Fibroblast of the conjunctiva (primary cell): ENCODE results near the gene FCMR.

Experiments used
- DNase-seq: peaks from one replicate; pipeline ENCODE4 v3.0.0-alpha.2; 2010; ENCODE audit warnings: low read depth

Gene FCMR

GRCh38 chr1:206951318-206952100 lies 29.8 kb upstream of the FCMR start:
- DNase-seq = no peak

GRCh38 chr1:206949641-206950040 lies 27.9 kb upstream of the FCMR start:
- DNase-seq = no peak

- no peak for DNase-seq
Measured at GRCh38 chr1:206949208-206949607, 27.5 kb upstream of the FCMR start.

GRCh38 chr1:206947255-206947654 lies 25.5 kb upstream of the FCMR start:
- DNase-seq = no peak

GRCh38 chr1:206946261-206946660 lies 24.5 kb upstream of the FCMR start, which contains the start of gene PIGR:
TSS of gene PIGR (minus strand) at chr1:206946466. CDS start at chr1:206940531, 5,935 bp downstream.
- DNase-seq = no peak

GRCh38 chr1:206945779-206946178 lies 24.0 kb upstream of the FCMR start:
- no peak for DNase-seq

- DNase-seq = no peak
Measured at GRCh38 chr1:206944703-206945102, 23.0 kb upstream of the FCMR start.

- no peak for DNase-seq
Measured at GRCh38 chr1:206941766-206942418, 20.2 kb upstream of the FCMR start.

GRCh38 chr1:206940588-206940936 lies 18.8 kb upstream of the FCMR start:
- DNase-seq = no peak

GRCh38 chr1:206939841-206940587 lies 18.3 kb upstream of the FCMR start:
- DNase-seq = no peak

GRCh38 chr1:206939131-206939530 lies 17.4 kb upstream of the FCMR start:
- no peak for DNase-seq

- DNase-seq = no peak
Measured at GRCh38 chr1:206937425-206937824, 15.7 kb upstream of the FCMR start.

- no peak for DNase-seq
Measured at GRCh38 chr1:206935491-206936067, 13.8 kb upstream of the FCMR start.

- DNase-seq = no peak
Measured at GRCh38 chr1:206933333-206933945, 11.7 kb upstream of the FCMR start.

- DNase-seq = no peak
Measured at GRCh38 chr1:206932177-206932576, 10.4 kb upstream of the FCMR start.

- DNase-seq = no peak
Measured at GRCh38 chr1:206931709-206932108, 10.0 kb upstream of the FCMR start.

GRCh38 chr1:206930210-206930798 lies 8.6 kb upstream of the FCMR start:
- no peak for DNase-seq

- DNase-seq = no peak
Measured at GRCh38 chr1:206929524-206929923, 7.8 kb upstream of the FCMR start.

GRCh38 chr1:206926286-206926685 lies 4.5 kb upstream of the FCMR start:
- no peak for DNase-seq

- DNase-seq = no peak
Measured at GRCh38 chr1:206925106-206925736, 3.5 kb upstream of the FCMR start.

GRCh38 chr1:206924592-206925105 lies 2.9 kb upstream of the FCMR start:
- no peak for DNase-seq
